HFFc6 (cell line): Measurements from ENCODE around the gene STAB2. TPM values are rescaled to one million over a fixed set of nuclear protein-coding genes. Genes with fewer than 3 reads are reported as not detected.

ENCODE experiments used
- DNase-seq: peaks from one replicate; pipeline ENCODE4 v3.0.0-alpha.2; 2018
- H3K27ac Mint-ChIP-seq: 2 replicates; pipeline ENCODE4 v1.8.0; 2020; ENCODE audit warnings: mild to moderate bottlenecking, mixed read lengths
- H3K27me3 Mint-ChIP-seq: 2 replicates; pipeline ENCODE4 v1.8.0; 2021; ENCODE audit warnings: mild to moderate bottlenecking, moderate library complexity, mixed read lengths; ENCODE audit not compliant: insufficient read depth
- H3K36me3 Mint-ChIP-seq: 2 replicates; pipeline ENCODE4 v1.8.0; 2021; ENCODE audit warnings: low read depth, mixed read lengths
- H3K4me1 Mint-ChIP-seq: 2 replicates; pipeline ENCODE4 v1.8.0; 2020; ENCODE audit warnings: low read depth, mixed read lengths
- H3K4me3 Mint-ChIP-seq: 2 replicates; pipeline ENCODE4 v1.8.0; 2020; ENCODE audit warnings: mild to moderate bottlenecking, moderate library complexity, mixed read lengths
- H3K9me3 Mint-ChIP-seq: 2 replicates; pipeline ENCODE4 v1.8.0; 2020; ENCODE audit warnings: mild to moderate bottlenecking, mixed read lengths
- total RNA-seq, 6 experiments: library from RNA; stranded (reverse); fragmentation: NEBNext Ultra II Directional; extraction: Animal tissue kit (Norgen Biotek cat#: 25700); gene quantifications; 2 replicates in 1 of 6; 3 replicates in 5 of 6; pipeline ENCODE4 v1.2.3, GENCODE V29; 2021
- TF ChIP-seq, protein P1 (sequence below): fragments of 200-600 bp; sonication (generic); IDR thresholded peaks from 2 replicates; pipeline ENCODE4 v1.5.0; 2021; ENCODE audit warnings: antibody characterized with exemption, mild to moderate bottlenecking

Gene STAB2
- total RNA-seq, 6 experiments from 2014 or later, result not detected

GRCh38 chr12:103811791-103812190 lies 224.7 kb downstream of the STAB2 start:
- H3K27me3 Mint-ChIP-seq, result no peaks in the 10 kb centered on the region
- peaks cover 35% of the 10 kb centered on the region for H3K36me3 Mint-ChIP-seq
- TF ChIP-seq, protein P1, sequence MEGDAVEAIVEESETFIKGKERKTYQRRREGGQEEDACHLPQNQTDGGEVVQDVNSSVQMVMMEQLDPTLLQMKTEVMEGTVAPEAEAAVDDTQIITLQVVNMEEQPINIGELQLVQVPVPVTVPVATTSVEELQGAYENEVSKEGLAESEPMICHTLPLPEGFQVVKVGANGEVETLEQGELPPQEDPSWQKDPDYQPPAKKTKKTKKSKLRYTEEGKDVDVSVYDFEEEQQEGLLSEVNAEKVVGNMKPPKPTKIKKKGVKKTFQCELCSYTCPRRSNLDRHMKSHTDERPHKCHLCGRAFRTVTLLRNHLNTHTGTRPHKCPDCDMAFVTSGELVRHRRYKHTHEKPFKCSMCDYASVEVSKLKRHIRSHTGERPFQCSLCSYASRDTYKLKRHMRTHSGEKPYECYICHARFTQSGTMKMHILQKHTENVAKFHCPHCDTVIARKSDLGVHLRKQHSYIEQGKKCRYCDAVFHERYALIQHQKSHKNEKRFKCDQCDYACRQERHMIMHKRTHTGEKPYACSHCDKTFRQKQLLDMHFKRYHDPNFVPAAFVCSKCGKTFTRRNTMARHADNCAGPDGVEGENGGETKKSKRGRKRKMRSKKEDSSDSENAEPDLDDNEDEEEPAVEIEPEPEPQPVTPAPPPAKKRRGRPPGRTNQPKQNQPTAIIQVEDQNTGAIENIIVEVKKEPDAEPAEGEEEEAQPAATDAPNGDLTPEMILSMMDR, result no peak

DNA sequence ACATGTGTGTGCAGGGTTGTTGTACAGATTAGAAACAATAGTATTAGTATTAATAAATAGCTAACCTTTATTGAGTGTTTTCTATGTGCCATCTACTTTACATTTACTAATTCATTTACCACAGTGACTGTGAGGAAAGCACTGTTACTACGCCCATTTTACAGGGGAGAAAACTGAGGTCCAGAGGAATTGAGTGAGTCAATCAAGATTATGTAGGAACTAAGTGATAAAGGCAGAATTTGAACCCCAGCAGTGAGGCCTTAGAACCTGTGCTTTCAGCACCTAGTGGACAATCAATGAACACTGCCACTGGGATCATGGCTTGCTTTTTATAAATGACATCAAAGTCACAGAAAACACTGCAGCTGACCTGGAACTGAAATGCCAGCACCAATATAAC lies 225.7 kb downstream of the STAB2 start:
- Mint-ChIP-seq H3K27ac (no peak overlapping the region), H3K4me3 (no peak overlapping the region), H3K9me3 (no peaks in the 10 kb centered on the region), H3K27me3 (no peaks in the 10 kb centered on the region), H3K4me1 (peaks cover 29% of the 10 kb centered on the region), H3K36me3 (peaks cover 28% of the 10 kb centered on the region)
- TF ChIP-seq, protein P1, result 0 out of 2 replicates have a peak, but pooled peaks have one; percentile 36
- DNase-seq, result no peak

More at GRCh38 chr12:103811791-103812190, 224.7 kb downstream of the STAB2 start:
- peaks cover 34% of the 10 kb centered on the region for H3K4me1 Mint-ChIP-seq
- no peaks in the 10 kb centered on the region for H3K9me3 Mint-ChIP-seq
- no peak overlapping the region for H3K4me3 Mint-ChIP-seq
- DNase-seq, result no peak
- no peak overlapping the region for H3K27ac Mint-ChIP-seq

DNA sequence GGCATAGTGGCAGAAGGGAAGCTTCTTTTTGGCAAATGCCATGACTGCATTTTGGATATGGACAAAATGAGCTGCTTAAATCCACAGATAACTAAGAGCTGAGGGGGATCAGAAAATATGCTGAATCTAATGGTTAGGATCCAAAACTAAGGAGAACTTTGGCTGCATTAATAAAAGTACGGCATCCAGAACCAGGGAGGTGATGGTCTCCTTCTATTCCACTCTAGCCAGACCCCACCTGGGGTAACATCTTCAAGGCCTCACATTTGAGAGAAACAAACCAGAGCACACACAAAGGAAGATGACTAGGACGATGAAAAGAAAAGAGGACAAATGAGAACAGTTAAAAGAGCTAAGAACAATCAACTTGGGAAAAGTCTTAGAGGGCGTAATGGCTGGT lies 226.4 kb downstream of the STAB2 start:
- no peaks in the 10 kb centered on the region for H3K27me3 Mint-ChIP-seq
- no peaks in the 10 kb centered on the region for H3K9me3 Mint-ChIP-seq
- peaks cover 23% of the 10 kb centered on the region for H3K36me3 Mint-ChIP-seq
- TF ChIP-seq, protein P1, result no peak
- H3K4me1 Mint-ChIP-seq, result peaks cover 23% of the 10 kb centered on the region
- H3K4me3 Mint-ChIP-seq, result no peak overlapping the region
- H3K27ac Mint-ChIP-seq, result no peak overlapping the region
- DNase-seq, result no peak

DNA sequence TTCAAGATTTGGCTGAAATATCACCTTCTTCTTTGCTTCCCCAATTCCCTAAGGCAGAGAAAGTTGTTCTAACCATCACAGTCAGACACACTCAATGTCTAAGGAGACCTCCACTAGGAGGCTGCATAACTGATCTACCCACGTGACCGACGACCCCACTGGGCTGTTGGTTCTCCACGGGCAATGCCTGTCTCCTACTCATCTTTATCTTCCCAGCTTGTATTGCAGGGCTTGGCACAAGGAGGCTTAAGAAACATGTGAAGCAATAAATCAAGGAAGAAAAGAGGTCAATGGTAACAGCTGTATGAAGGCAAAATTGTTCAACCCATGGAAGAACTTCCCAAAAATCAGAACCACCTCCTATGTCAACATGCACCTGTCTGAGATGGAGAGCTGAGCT lies 226.9 kb downstream of the STAB2 start:
- no peak overlapping the region for H3K4me3 Mint-ChIP-seq
- peaks cover 26% of the 10 kb centered on the region for H3K4me1 Mint-ChIP-seq
- no peaks in the 10 kb centered on the region for H3K9me3 Mint-ChIP-seq
- peaks cover 23% of the 10 kb centered on the region for H3K36me3 Mint-ChIP-seq
- no peak for DNase-seq
- TF ChIP-seq, protein P1, result no peak
- H3K27me3 Mint-ChIP-seq, result no peaks in the 10 kb centered on the region
- H3K27ac Mint-ChIP-seq, result no peak overlapping the region

DNA sequence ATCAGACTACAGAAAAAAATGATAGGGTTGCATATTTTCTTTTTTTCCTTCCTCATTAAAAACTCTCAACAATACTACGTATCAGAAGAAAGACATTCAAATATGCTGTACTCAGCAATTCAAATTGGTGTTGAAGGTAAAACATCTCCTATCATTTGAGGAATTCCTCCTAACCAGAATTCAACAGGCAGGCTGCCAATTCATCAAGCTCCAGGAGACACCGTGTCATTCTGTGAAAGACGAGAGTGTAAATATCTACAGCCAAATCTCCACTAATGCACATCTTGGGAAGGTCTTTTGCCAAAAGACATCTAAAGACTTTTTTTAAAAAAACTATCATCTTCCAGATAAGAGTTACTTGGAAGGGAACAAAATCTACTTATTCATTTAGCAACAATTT lies 227.4 kb downstream of the STAB2 start:
- no peaks in the 10 kb centered on the region for H3K9me3 Mint-ChIP-seq
- H3K27ac Mint-ChIP-seq, result no peak overlapping the region
- no peak for DNase-seq
- H3K4me1 Mint-ChIP-seq, result peaks cover 30% of the 10 kb centered on the region
- H3K36me3 Mint-ChIP-seq, result peaks cover 23% of the 10 kb centered on the region
- TF ChIP-seq, protein P1, result no peak
- H3K27me3 Mint-ChIP-seq, result no peaks in the 10 kb centered on the region
- H3K4me3 Mint-ChIP-seq, result no peak overlapping the region

Other genes with a start within 250 kb of the STAB2 start
- gene C12orf42, start 91.3 kb upstream of the STAB2 start, total RNA-seq, result not detected